Naive thymus-derived CD8-positive, alpha-beta T cell (primary cell): ENCODE results near the gene BMPR1A. TPM values are rescaled to one million over a fixed set of nuclear protein-coding genes. Genes with fewer than 3 reads are reported as not detected.

ENCODE experiments used
- ATAC-seq, 2 donors: fragments of 150-1000 bp; cut with Tn5 transposase in 1 of 2; sonication (Bioruptor Pico), chemical (Tn5 transposase) in 1 of 2; 1 replicate in 1 of 2; 2 replicates in 1 of 2; pipeline ENCODE4 v1.10.0; 2021; ENCODE audit warnings: mild to moderate bottlenecking in 2 of 2, moderate library complexity in 2 of 2
- POLR2A ChIA-PET: fragments of 350-600 bp; sonication (Branson Sonifier 250); formaldehyde crosslinking; loops from one replicate; lab custom pipeline; 2021; ENCODE audit warnings: antibody characterized with exemption; lab: Charles Lee
- DNase-seq, 10 donors: peaks; one replicate each; pipeline versions ENCODE4 v3.0.0 to v3.0.0-alpha.2; 2020 to 2022
- H3K27ac Mint-ChIP-seq, 10 donors: one replicate each; pipeline ENCODE4 v1.8.0; 2020 to 2022; ENCODE audit warnings: mild to moderate bottlenecking in 10 of 10, mixed read lengths in 10 of 10, moderate library complexity in 4 of 10, inconsistent platforms in 1 of 10
- H3K27me3 Mint-ChIP-seq, 5 donors: one replicate each; pipeline ENCODE4 v1.8.0; 2021 to 2022; ENCODE audit warnings: mixed read lengths in 5 of 5
- H3K36me3 Mint-ChIP-seq, 3 donors: one replicate each; pipeline ENCODE4 v1.8.0; 2020 to 2022; ENCODE audit warnings: mixed read lengths in 3 of 3, mild to moderate bottlenecking in 2 of 3, inconsistent platforms in 1 of 3
- H3K4me1 Mint-ChIP-seq, 4 donors: one replicate each; pipeline ENCODE4 v1.8.0; 2021 to 2022; ENCODE audit warnings: mixed read lengths in 4 of 4
- H3K4me3 Mint-ChIP-seq, 10 donors: one replicate each; pipeline ENCODE4 v1.8.0; 2020 to 2022; ENCODE audit warnings: mild to moderate bottlenecking in 10 of 10, mixed read lengths in 10 of 10, moderate library complexity in 6 of 10, inconsistent platforms in 1 of 10
- H3K9me3 Mint-ChIP-seq, 9 donors: one replicate each; pipeline ENCODE4 v1.8.0; 2020 to 2022; ENCODE audit warnings: mixed read lengths in 9 of 9, mild to moderate bottlenecking in 3 of 9, inconsistent platforms in 1 of 9, moderate library complexity in 1 of 9
- polyA plus RNA-seq, 3 donors: library from polyadenylated mRNA; unstranded; fragments of 300-500 nt; fragmentation: Illumina TruSeq; gene quantifications; one replicate each; pipeline ENCODE4 v1.2.3, GENCODE V29; 2021
- total RNA-seq, 8 experiments: library from RNA in 2 of 8; stranded (reverse) in 2 of 8; gene quantifications; one replicate each; pipeline ENCODE4 v1.2.3 and lab custom pipeline; 2021 to 2026

BMPR1A gene
- total and polyA plus RNA-seq, 5 experiments from 2014 or later: 1.1 to 11.0 (median 5.2) TPM

- peaks cover 0 to 11% (median 3%) of the 10 kb centered on the region in 5 donors for H3K27me3 Mint-ChIP-seq
- H3K36me3 Mint-ChIP-seq: no peaks in the 10 kb centered on the region
- DNase-seq (no peak), ATAC-seq (no peak)
- no peaks in the 10 kb centered on the region for H3K9me3 Mint-ChIP-seq
- no peak overlapping the region for H3K27ac Mint-ChIP-seq
- POLR2A ChIA-PET: no interaction called here
- H3K4me1 Mint-ChIP-seq: peaks cover 4 to 8% (median 7%) of the 10 kb centered on the region in 4 donors
- no peak overlapping the region for H3K4me3 Mint-ChIP-seq
Measured at GRCh38 chr10:86716466-86716865, 40.0 kb upstream of the BMPR1A start.

- no peak for ATAC-seq
- POLR2A ChIA-PET: no interaction called here
- no peaks in the 10 kb centered on the region for H3K9me3 Mint-ChIP-seq
- DNase-seq: no peak
- H3K27me3 Mint-ChIP-seq: peaks cover 0 to 14% (median 7%) of the 10 kb centered on the region in 5 donors
- peaks cover 4 to 8% (median 5%) of the 10 kb centered on the region in 4 donors for H3K4me1 Mint-ChIP-seq
- H3K27ac Mint-ChIP-seq: no peak overlapping the region
- H3K4me3 Mint-ChIP-seq: no peak overlapping the region
- H3K36me3 Mint-ChIP-seq: peaks cover 0 to 2% (median 0%) of the 10 kb centered on the region in 3 donors
Measured at GRCh38 chr10:86718556-86718955, 37.9 kb upstream of the BMPR1A start.

- H3K27ac Mint-ChIP-seq: no peak overlapping the region
- H3K4me3 Mint-ChIP-seq: no peak overlapping the region
- peaks cover 0 to 14% (median 8%) of the 10 kb centered on the region in 5 donors for H3K27me3 Mint-ChIP-seq
- DNase-seq (no peak), ATAC-seq (no peak)
- POLR2A ChIA-PET: interaction anchor here (0.9 kb wide), 1 partner anchor 10 kb away, joined by 3 read pairs; no protein-coding TSS in a partner anchor
- peaks cover 0 to 2% (median 0%) of the 10 kb centered on the region in 3 donors for H3K36me3 Mint-ChIP-seq
- peaks cover 5 to 7% (median 6%) of the 10 kb centered on the region in 4 donors for H3K4me1 Mint-ChIP-seq
- no peaks in the 10 kb centered on the region for H3K9me3 Mint-ChIP-seq
Measured at GRCh38 chr10:86721232-86721631, 35.2 kb upstream of the BMPR1A start.

GRCh38 chr10:86723009-86723408, 33.4 kb upstream of the BMPR1A start:
- ATAC-seq (no peak), DNase-seq (peak in 1 of 10 donors; percentile 11)
- Mint-ChIP-seq H3K9me3 (no peaks in the 10 kb centered on the region), H3K4me3 (no peak overlapping the region), H3K36me3 (peaks cover 0 to 2% (median 0%) of the 10 kb centered on the region in 3 donors), H3K27me3 (peaks cover 2 to 17% (median 11%) of the 10 kb centered on the region in 5 donors), H3K4me1 (peaks cover 5 to 7% (median 6%) of the 10 kb centered on the region in 4 donors), H3K27ac (no peak overlapping the region)
- POLR2A ChIA-PET: interaction anchor here (1.0 kb wide), 1 partner anchor 10 kb away, joined by 3 read pairs; no protein-coding TSS in a partner anchor

GRCh38 chr10:86724445-86724844, 32.0 kb upstream of the BMPR1A start:
- H3K27me3 Mint-ChIP-seq: peaks cover 4 to 23% (median 11%) of the 10 kb centered on the region in 5 donors
- ATAC-seq (no peak), DNase-seq (no peak)
- H3K27ac Mint-ChIP-seq: no peak overlapping the region
- no peaks in the 10 kb centered on the region for H3K9me3 Mint-ChIP-seq
- H3K36me3 Mint-ChIP-seq: peaks cover 0 to 2% (median 0%) of the 10 kb centered on the region in 3 donors
- POLR2A ChIA-PET: no interaction called here
- H3K4me1 Mint-ChIP-seq: peaks cover 4 to 7% (median 6%) of the 10 kb centered on the region in 4 donors
- H3K4me3 Mint-ChIP-seq: no peak overlapping the region

- peaks cover 4 to 24% (median 6%) of the 10 kb centered on the region in 5 donors for H3K27me3 Mint-ChIP-seq
- ATAC-seq (no peak), DNase-seq (no peak)
- H3K27ac Mint-ChIP-seq: no peak overlapping the region
- no peak overlapping the region for H3K4me3 Mint-ChIP-seq
- POLR2A ChIA-PET: no interaction called here
- H3K9me3 Mint-ChIP-seq: no peaks in the 10 kb centered on the region
- peaks cover 0 to 2% (median 0%) of the 10 kb centered on the region in 3 donors for H3K36me3 Mint-ChIP-seq
- peaks cover 4 to 7% (median 6%) of the 10 kb centered on the region in 4 donors for H3K4me1 Mint-ChIP-seq
Measured at GRCh38 chr10:86725980-86726676, 30.3 kb upstream of the BMPR1A start.

GRCh38 chr10:86726677-86726999, 29.8 kb upstream of the BMPR1A start:
- Mint-ChIP-seq H3K4me3 (no peak overlapping the region), H3K4me1 (peaks cover 4 to 7% (median 6%) of the 10 kb centered on the region in 4 donors), H3K9me3 (no peaks in the 10 kb centered on the region), H3K27ac (no peak overlapping the region), H3K36me3 (peaks cover 0 to 2% (median 0%) of the 10 kb centered on the region in 3 donors), H3K27me3 (peaks cover 3 to 19% (median 5%) of the 10 kb centered on the region in 5 donors)
- ATAC-seq (no peak), DNase-seq (no peak)
- POLR2A ChIA-PET: no interaction called here

- Mint-ChIP-seq H3K9me3 (no peaks in the 10 kb centered on the region), H3K27me3 (peaks cover 0 to 18% (median 5%) of the 10 kb centered on the region in 5 donors), H3K36me3 (no peaks in the 10 kb centered on the region), H3K27ac (no peak overlapping the region), H3K4me3 (no peak overlapping the region), H3K4me1 (peaks cover 4 to 7% (median 6%) of the 10 kb centered on the region in 4 donors)
- DNase-seq (no peak), ATAC-seq (no peak)
- POLR2A ChIA-PET: no interaction called here
Measured at GRCh38 chr10:86727470-86727869, 28.9 kb upstream of the BMPR1A start.

- Mint-ChIP-seq H3K9me3 (no peaks in the 10 kb centered on the region), H3K27me3 (peaks cover 0 to 18% (median 5%) of the 10 kb centered on the region in 5 donors), H3K27ac (no peak overlapping the region), H3K36me3 (no peaks in the 10 kb centered on the region), H3K4me1 (peaks cover 4 to 6% (median 5%) of the 10 kb centered on the region in 4 donors), H3K4me3 (no peak overlapping the region)
- no peak for ATAC-seq
- DNase-seq: no peak
- POLR2A ChIA-PET: no interaction called here
Measured at GRCh38 chr10:86728056-86728455, 28.4 kb upstream of the BMPR1A start.

- Mint-ChIP-seq H3K36me3 (no peaks in the 10 kb centered on the region), H3K4me3 (no peak overlapping the region), H3K27ac (no peak overlapping the region), H3K4me1 (no peaks in the 10 kb centered on the region), H3K9me3 (no peaks in the 10 kb centered on the region), H3K27me3 (peaks cover 0 to 18% (median 5%) of the 10 kb centered on the region in 5 donors)
- POLR2A ChIA-PET: no interaction called here
- ATAC-seq (no peak), DNase-seq (no peak)
Measured at GRCh38 chr10:86729677-86730076, 26.7 kb upstream of the BMPR1A start.

GRCh38 chr10:86730227-86730626, 26.2 kb upstream of the BMPR1A start:
- ATAC-seq (no peak), DNase-seq (no peak)
- Mint-ChIP-seq H3K9me3 (no peaks in the 10 kb centered on the region), H3K4me3 (no peak overlapping the region), H3K27ac (no peak overlapping the region), H3K4me1 (no peaks in the 10 kb centered on the region), H3K27me3 (peaks cover 0 to 18% (median 4%) of the 10 kb centered on the region in 5 donors), H3K36me3 (no peaks in the 10 kb centered on the region)
- POLR2A ChIA-PET: no interaction called here

- H3K4me1 Mint-ChIP-seq: no peaks in the 10 kb centered on the region
- POLR2A ChIA-PET: interaction anchor here (0.8 kb wide), 1 partner anchor 9 kb away, joined by 3 read pairs; no protein-coding TSS in a partner anchor
- DNase-seq (no peak), ATAC-seq (no peak)
- H3K4me3 Mint-ChIP-seq: no peak overlapping the region
- H3K27ac Mint-ChIP-seq: no peak overlapping the region
- H3K36me3 Mint-ChIP-seq: no peaks in the 10 kb centered on the region
- no peaks in the 10 kb centered on the region for H3K9me3 Mint-ChIP-seq
- H3K27me3 Mint-ChIP-seq: peaks cover 0 to 19% (median 4%) of the 10 kb centered on the region in 5 donors
Measured at GRCh38 chr10:86732771-86733170, 23.6 kb upstream of the BMPR1A start.

- Mint-ChIP-seq H3K36me3 (no peaks in the 10 kb centered on the region), H3K4me3 (no peak overlapping the region)
- POLR2A ChIA-PET: interaction anchor here (0.8 kb wide), 1 partner anchor 10 kb away, joined by 3 read pairs; no protein-coding TSS in a partner anchor
Measured at GRCh38 chr10:86733260-86733671, 23.2 kb upstream of the BMPR1A start.

More at GRCh38 chr10:86733260-86733671, 23.2 kb upstream of the BMPR1A start:
- H3K27ac Mint-ChIP-seq: no peak overlapping the region
- H3K27me3 Mint-ChIP-seq: peaks cover 0 to 18% (median 0%) of the 10 kb centered on the region in 5 donors
- no peaks in the 10 kb centered on the region for H3K9me3 Mint-ChIP-seq
- no peak for ATAC-seq
- no peak for DNase-seq
- H3K4me1 Mint-ChIP-seq: no peaks in the 10 kb centered on the region
